ENCODE measurements around the gene LCP1. TPM values are rescaled to one million over a fixed set of nuclear protein-coding genes. Genes with fewer than 3 reads are reported as not detected.

The LCP1 gene
- polyA plus RNA-seq, 4 donors = 14.1 to 35.5 (median 24.7) TPM

GRCh38 chr13:46087481-46087880, 94.5 kb downstream of the LCP1 start:
- Histone ChIP-seq H3K27me3 (ENCODE audit: control insufficient read depth in 3 of 3, insufficient read depth in 3 of 3, low read length in 3 of 3) (no peaks in the 10 kb centered on the region), H3K27ac (ENCODE audit: low read depth in 1 of 3, low read length in 2 of 3) (no peak overlapping the region), H3K9me3 (ENCODE audit: control insufficient read depth in 2 of 2, insufficient read depth in 1 of 2, low read depth in 1 of 2, low read length in 1 of 2) (no peaks in the 10 kb centered on the region), H3K4me3 (ENCODE audit: low read depth in 1 of 3, low read length in 3 of 3) (no peak overlapping the region), H3K36me3 (ENCODE audit: control insufficient read depth in 3 of 3, insufficient read depth in 2 of 3, low read depth in 1 of 3, low read length in 3 of 3) (no peaks in the 10 kb centered on the region), H3K4me1 (ENCODE audit: control insufficient read depth in 3 of 3, insufficient read depth in 2 of 3, low read depth in 1 of 3, low read length in 2 of 3) (no peaks in the 10 kb centered on the region)
- DNase-seq (no peak), FAIRE-seq (no peak)

- FAIRE-seq (no peak), DNase-seq (no peak)
- no peak overlapping the region for H3K4me3 ChIP-seq (ENCODE audit: low read depth in 1 of 3, low read length in 3 of 3)
- H3K4me1 ChIP-seq (ENCODE audit: control insufficient read depth in 3 of 3, insufficient read depth in 2 of 3, low read depth in 1 of 3, low read length in 2 of 3) = no peaks in the 10 kb centered on the region
- H3K27me3 ChIP-seq (ENCODE audit: control insufficient read depth in 3 of 3, insufficient read depth in 3 of 3, low read length in 3 of 3) = no peaks in the 10 kb centered on the region
- no peaks in the 10 kb centered on the region for H3K36me3 ChIP-seq (ENCODE audit: control insufficient read depth in 3 of 3, insufficient read depth in 2 of 3, low read depth in 1 of 3, low read length in 3 of 3)
- H3K27ac ChIP-seq (ENCODE audit: low read depth in 1 of 3, low read length in 2 of 3) = no peak overlapping the region
- 88 to 92% (median 91%) methylated on average over 12 of the region's 12 CpGs for WGBS, 3 donors
- H3K9me3 ChIP-seq (ENCODE audit: control insufficient read depth in 2 of 2, insufficient read depth in 1 of 2, low read depth in 1 of 2, low read length in 1 of 2) = no peaks in the 10 kb centered on the region
Observed at GRCh38 chr13:46086985-46087384, 95.0 kb downstream of the LCP1 start.

GRCh38 chr13:46086421-46086922, 95.5 kb downstream of the LCP1 start:
- no peak overlapping the region for H3K4me3 ChIP-seq (ENCODE audit: low read depth in 1 of 3, low read length in 3 of 3)
- H3K27me3 ChIP-seq (ENCODE audit: control insufficient read depth in 3 of 3, insufficient read depth in 3 of 3, low read length in 3 of 3) = no peaks in the 10 kb centered on the region
- no peaks in the 10 kb centered on the region for H3K4me1 ChIP-seq (ENCODE audit: control insufficient read depth in 3 of 3, insufficient read depth in 2 of 3, low read depth in 1 of 3, low read length in 2 of 3)
- H3K36me3 ChIP-seq (ENCODE audit: control insufficient read depth in 3 of 3, insufficient read depth in 2 of 3, low read depth in 1 of 3, low read length in 3 of 3) = no peaks in the 10 kb centered on the region
- no peak for FAIRE-seq
- WGBS, 3 donors = 77 to 83% (median 80%) methylated on average over 12 of the region's 12 CpGs
- no peak overlapping the region for H3K27ac ChIP-seq (ENCODE audit: low read depth in 1 of 3, low read length in 2 of 3)
- H3K9me3 ChIP-seq (ENCODE audit: control insufficient read depth in 2 of 2, insufficient read depth in 1 of 2, low read depth in 1 of 2, low read length in 1 of 2) = no peaks in the 10 kb centered on the region
- no peak for DNase-seq

DNA sequence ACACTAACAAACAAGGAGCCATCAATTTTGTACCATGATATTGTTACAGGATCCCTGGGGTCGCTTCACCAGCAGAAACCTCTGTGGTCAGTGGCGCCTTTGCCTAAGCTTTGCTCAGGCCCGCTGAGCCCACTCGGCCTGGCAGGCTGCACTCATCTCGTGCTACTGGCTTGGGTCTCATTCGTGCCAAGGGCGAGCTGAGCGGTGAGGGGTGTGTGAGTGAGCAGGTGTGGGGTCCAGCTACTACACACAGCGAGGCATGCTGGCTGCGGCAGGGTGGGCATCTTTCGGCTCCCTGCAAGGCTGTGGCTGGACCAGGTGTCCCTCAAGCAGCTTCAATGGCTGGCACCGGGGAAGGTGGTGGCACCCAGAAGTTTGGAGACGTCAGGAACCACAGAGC, 96.2 kb downstream of the LCP1 start:
- H3K9me3 ChIP-seq (ENCODE audit: control insufficient read depth in 2 of 2, insufficient read depth in 1 of 2, low read depth in 1 of 2, low read length in 1 of 2) = no peaks in the 10 kb centered on the region
- no peaks in the 10 kb centered on the region for H3K27me3 ChIP-seq (ENCODE audit: control insufficient read depth in 3 of 3, insufficient read depth in 3 of 3, low read length in 3 of 3)
- WGBS, 3 donors = 92 to 94% (median 93%) methylated on average over 13 of the region's 13 CpGs
- no peaks in the 10 kb centered on the region for H3K36me3 ChIP-seq (ENCODE audit: control insufficient read depth in 3 of 3, insufficient read depth in 2 of 3, low read depth in 1 of 3, low read length in 3 of 3)
- no peak overlapping the region for H3K4me3 ChIP-seq (ENCODE audit: low read depth in 1 of 3, low read length in 3 of 3)
- H3K27ac ChIP-seq (ENCODE audit: low read depth in 1 of 3, low read length in 2 of 3) = no peak overlapping the region
- no peak for DNase-seq
- H3K4me1 ChIP-seq (ENCODE audit: control insufficient read depth in 3 of 3, insufficient read depth in 2 of 3, low read depth in 1 of 3, low read length in 2 of 3) = no peaks in the 10 kb centered on the region
- FAIRE-seq = no peak

- H3K27ac ChIP-seq (ENCODE audit: low read depth in 1 of 3, low read length in 2 of 3) = no peak overlapping the region
- H3K27me3 ChIP-seq (ENCODE audit: control insufficient read depth in 3 of 3, insufficient read depth in 3 of 3, low read length in 3 of 3) = no peaks in the 10 kb centered on the region
- no peaks in the 10 kb centered on the region for H3K4me1 ChIP-seq (ENCODE audit: control insufficient read depth in 3 of 3, insufficient read depth in 2 of 3, low read depth in 1 of 3, low read length in 2 of 3)
- no peak for DNase-seq
- 93 to 95% (median 94%) methylated on average over 5 of the region's 5 CpGs for WGBS, 3 donors
- H3K9me3 ChIP-seq (ENCODE audit: control insufficient read depth in 2 of 2, insufficient read depth in 1 of 2, low read depth in 1 of 2, low read length in 1 of 2) = no peaks in the 10 kb centered on the region
- H3K36me3 ChIP-seq (ENCODE audit: control insufficient read depth in 3 of 3, insufficient read depth in 2 of 3, low read depth in 1 of 3, low read length in 3 of 3) = no peaks in the 10 kb centered on the region
- H3K4me3 ChIP-seq (ENCODE audit: low read depth in 1 of 3, low read length in 3 of 3) = no peak overlapping the region
- FAIRE-seq = no peak
Observed at GRCh38 chr13:46082324-46082723, 99.7 kb downstream of the LCP1 start.

GRCh38 chr13:46079770-46080169, 102.2 kb downstream of the LCP1 start:
- no peaks in the 10 kb centered on the region for H3K9me3 ChIP-seq (ENCODE audit: control insufficient read depth in 2 of 2, insufficient read depth in 1 of 2, low read depth in 1 of 2, low read length in 1 of 2)
- FAIRE-seq = no peak
- WGBS, 3 donors = 49 to 71% (median 54%) methylated on average over 2 of the region's 2 CpGs

GRCh38 chr13:46077265-46077664, 104.7 kb downstream of the LCP1 start:
- Histone ChIP-seq H3K36me3 (ENCODE audit: control insufficient read depth in 3 of 3, insufficient read depth in 2 of 3, low read depth in 1 of 3, low read length in 3 of 3) (no peaks in the 10 kb centered on the region), H3K4me3 (ENCODE audit: low read depth in 1 of 3, low read length in 3 of 3) (no peak overlapping the region), H3K4me1 (ENCODE audit: control insufficient read depth in 3 of 3, insufficient read depth in 2 of 3, low read depth in 1 of 3, low read length in 2 of 3) (no peaks in the 10 kb centered on the region), H3K27ac (ENCODE audit: low read depth in 1 of 3, low read length in 2 of 3) (no peak overlapping the region), H3K27me3 (ENCODE audit: control insufficient read depth in 3 of 3, insufficient read depth in 3 of 3, low read length in 3 of 3) (no peaks in the 10 kb centered on the region), H3K9me3 (ENCODE audit: control insufficient read depth in 2 of 2, insufficient read depth in 1 of 2, low read depth in 1 of 2, low read length in 1 of 2) (no peaks in the 10 kb centered on the region)
- DNase-seq = no peak
- 59 to 79% (median 74%) methylated on average over 1 of the region's 1 CpG for WGBS, 3 donors
- FAIRE-seq = no peak

More at GRCh38 chr13:46079770-46080169, 102.2 kb downstream of the LCP1 start:
- no peak for DNase-seq
- Histone ChIP-seq H3K4me1 (ENCODE audit: control insufficient read depth in 3 of 3, insufficient read depth in 2 of 3, low read depth in 1 of 3, low read length in 2 of 3) (no peaks in the 10 kb centered on the region), H3K27me3 (ENCODE audit: control insufficient read depth in 3 of 3, insufficient read depth in 3 of 3, low read length in 3 of 3) (no peaks in the 10 kb centered on the region), H3K27ac (ENCODE audit: low read depth in 1 of 3, low read length in 2 of 3) (no peak overlapping the region), H3K36me3 (ENCODE audit: control insufficient read depth in 3 of 3, insufficient read depth in 2 of 3, low read depth in 1 of 3, low read length in 3 of 3) (no peaks in the 10 kb centered on the region), H3K4me3 (ENCODE audit: low read depth in 1 of 3, low read length in 3 of 3) (no peak overlapping the region)

DNA sequence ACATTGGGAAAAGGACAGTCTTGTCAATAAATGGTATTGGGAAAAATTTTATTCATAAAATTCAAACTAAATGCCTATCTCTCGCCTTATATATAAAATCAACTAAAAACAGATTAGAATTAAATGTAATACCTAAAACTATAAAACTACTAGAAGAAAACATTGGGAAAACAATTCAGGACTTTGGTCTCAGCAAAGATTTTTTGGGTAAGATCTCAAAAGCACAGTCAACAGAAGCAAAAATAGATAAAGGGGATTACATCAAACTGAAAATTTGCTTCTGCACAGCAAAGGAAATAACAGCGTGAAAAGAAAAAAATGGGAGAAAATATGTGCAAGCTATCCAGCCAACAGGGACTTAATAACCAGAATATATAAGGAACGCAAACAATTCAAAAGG, 105.2 kb downstream of the LCP1 start:
- no peaks in the 10 kb centered on the region for H3K4me1 ChIP-seq (ENCODE audit: control insufficient read depth in 3 of 3, insufficient read depth in 2 of 3, low read depth in 1 of 3, low read length in 2 of 3)
- FAIRE-seq (no peak), DNase-seq (no peak)
- no peak overlapping the region for H3K27ac ChIP-seq (ENCODE audit: low read depth in 1 of 3, low read length in 2 of 3)
- no peak overlapping the region for H3K4me3 ChIP-seq (ENCODE audit: low read depth in 1 of 3, low read length in 3 of 3)
- no peaks in the 10 kb centered on the region for H3K27me3 ChIP-seq (ENCODE audit: control insufficient read depth in 3 of 3, insufficient read depth in 3 of 3, low read length in 3 of 3)
- WGBS, 3 donors = 63 to 94% (median 92%) methylated on average over 3 of the region's 3 CpGs
- H3K36me3 ChIP-seq (ENCODE audit: control insufficient read depth in 3 of 3, insufficient read depth in 2 of 3, low read depth in 1 of 3, low read length in 3 of 3) = no peaks in the 10 kb centered on the region
- H3K9me3 ChIP-seq (ENCODE audit: control insufficient read depth in 2 of 2, insufficient read depth in 1 of 2, low read depth in 1 of 2, low read length in 1 of 2) = no peaks in the 10 kb centered on the region
